SK-N-MC (cell line): Measurements from ENCODE around the gene MZT2B.
"Not testable (repeated sequence)": the region's sequence is repeated elsewhere in the genome, so short reads cannot be mapped to it uniquely, and the experiment has no call there.

ENCODE experiments used
- DNase-seq: peaks from one replicate; pipeline ENCODE4 v3.0.0-alpha.2; 2011; ENCODE audit warnings: low read depth, low spot score
- H3K27ac ChIP-seq: fragments of 200-600 bp; sonication (generic); 2 replicates; pipeline ENCODE4 v1.5.1; 2016; ENCODE audit warnings: mixed run types
- H3K36me3 ChIP-seq: fragments of 200-600 bp; sonication (generic); 2 replicates; pipeline ENCODE4 v1.6.1; 2017; ENCODE audit warnings: antibody characterized with exemption, low read length, mixed read lengths; ENCODE audit not compliant: insufficient read depth
- H3K4me3 ChIP-seq: fragments of 200-600 bp; sonication (generic); 2 replicates; pipeline ENCODE4 v1.5.1; 2016
- H3K9ac ChIP-seq: fragments of 200-600 bp; sonication (generic); 2 replicates; pipeline ENCODE4 v1.8.0; 2017; ENCODE audit warnings: mixed run types, mixed read lengths; ENCODE audit not compliant: insufficient read length
- H3K9me3 ChIP-seq: fragments of 200-600 bp; sonication (generic); 2 replicates; pipeline ENCODE4 v1.6.1; 2017; ENCODE audit warnings: low read depth, mild to moderate bottlenecking, antibody characterized with exemption, low read length, moderate library complexity, mixed read lengths
- EZH2 ChIP-seq: fragments of 200-600 bp; sonication (generic); IDR thresholded peaks from one replicate; pipeline ENCODE4 v1.6.1; 2017; ENCODE audit warnings: antibody characterized with exemption
- FOXP2 ChIP-seq: optimal IDR thresholded peaks from 2 replicates; pipeline ENCODE3; 2011; ENCODE audit warnings: mild to moderate bottlenecking, moderate library complexity; ENCODE audit not compliant: insufficient read depth; ENCODE audit errors: extremely low read length, control extremely low read depth
- POLR2AphosphoS5 ChIP-seq: IDR thresholded peaks from 2 replicates; pipeline ENCODE4 v1.6.1; 2012; ENCODE audit warnings: mild to moderate bottlenecking, low read depth, low read length, borderline replicate concordance

Gene MZT2B

DNA sequence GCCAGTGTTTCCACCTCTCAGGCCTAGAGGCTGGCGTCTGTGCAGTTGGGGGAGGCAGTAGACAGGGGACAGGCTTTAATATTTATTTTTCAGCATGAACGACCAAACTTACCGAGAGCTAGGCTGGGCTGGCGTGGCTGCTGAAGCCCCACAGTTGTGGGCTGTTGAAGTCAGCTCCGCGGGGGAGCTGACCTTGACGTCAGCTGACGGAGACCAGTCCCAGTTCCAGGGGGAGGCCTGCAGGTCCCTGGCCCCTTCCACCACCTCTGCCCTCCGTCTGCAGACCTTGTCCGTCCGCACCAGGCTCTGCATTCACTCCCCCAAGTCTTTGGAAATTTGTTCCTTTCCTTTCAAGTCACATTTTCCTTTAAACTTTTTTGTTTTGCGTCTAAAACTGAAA lies 49.6 kb downstream of the MZT2B start:
- DNase-seq = no peak
- Histone ChIP-seq H3K36me3 (no peaks in the 10 kb centered on the region), H3K4me3 (no peak overlapping the region), H3K9ac (no peak overlapping the region), H3K9me3 (no peaks in the 10 kb centered on the region), H3K27ac (no peak overlapping the region)
- TF ChIP-seq FOXP2 (no peak), EZH2 (no peak), POLR2AphosphoS5 (no peak)

DNA sequence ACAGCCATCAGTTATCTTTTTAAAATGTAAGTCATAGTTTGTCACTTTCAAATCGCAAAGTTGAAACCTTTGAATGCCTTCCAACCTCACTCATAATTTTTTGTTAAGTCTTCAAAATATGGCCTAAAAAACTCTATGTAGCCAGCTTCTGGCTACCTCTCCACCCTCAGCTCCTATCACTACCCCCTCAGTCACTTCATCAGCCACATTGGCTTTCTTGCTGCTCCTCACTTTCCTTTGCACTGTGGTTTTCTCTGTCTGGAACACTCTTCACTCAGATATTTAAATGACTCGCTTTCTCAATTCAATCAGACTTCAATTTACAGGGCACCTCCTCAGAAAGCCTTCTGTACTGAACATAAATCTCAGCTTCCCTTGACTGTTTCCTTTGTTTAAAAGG lies 51.0 kb downstream of the MZT2B start:
- not testable (repeated sequence) for H3K9me3 ChIP-seq, H3K36me3 ChIP-seq, H3K27ac ChIP-seq, H3K4me3 ChIP-seq, DNase-seq, H3K9ac ChIP-seq

DNA sequence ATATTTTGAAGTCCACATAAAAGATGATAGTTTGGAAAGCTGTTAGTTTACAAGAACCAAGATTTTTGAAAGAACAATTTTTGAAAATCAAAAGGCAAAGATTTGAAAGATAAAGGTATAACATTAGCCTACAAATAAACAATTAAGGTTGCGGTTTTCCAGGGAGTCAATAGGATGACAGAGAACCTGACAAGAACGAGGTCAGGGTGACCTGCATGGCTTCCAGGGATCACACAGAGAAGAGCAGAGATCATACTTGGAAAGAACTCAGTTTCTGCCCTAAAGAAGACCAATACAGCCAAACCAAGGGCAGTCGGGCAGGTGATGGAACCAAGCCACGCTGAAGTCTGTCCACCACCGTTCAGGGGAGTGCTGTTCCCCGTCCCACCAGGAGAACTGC lies 57.5 kb downstream of the MZT2B start:
- not testable (repeated sequence) for DNase-seq, H3K27ac ChIP-seq, H3K9ac ChIP-seq, H3K9me3 ChIP-seq, H3K4me3 ChIP-seq, H3K36me3 ChIP-seq
